GM12878 (cell line): ENCODE measurements around the gene PTTG2. TPM values are rescaled to one million over a fixed set of nuclear protein-coding genes. Genes with fewer than 3 reads are reported as not detected.

Experiments used
- ATAC-seq: fragments of 200-7000 bp; cut with Tn5 transposase; 3 replicates; pipeline ENCODE4 v1.9.1; 2020; ENCODE audit warnings: mild to moderate bottlenecking, moderate library complexity
- BruUV-seq: library from RNA; stranded (reverse); fragments of 400-500 nt; replicated peaks from 2 replicates; lab custom pipeline; 2021; lab: Mats Ljungman, UMichigan
- CTCF ChIA-PET: fragments of 300-600 bp; sonication (Branson Sonifier 250); formaldehyde crosslinking; extraction: SDS; loops from one replicate; lab custom pipeline; 2021; ENCODE audit warnings: inconsistent platforms; lab: Yijun Ruan, JAX
- POLR2A ChIA-PET: fragments of 350-600 bp; formaldehyde crosslinking; extraction: SDS; loops from one replicate; lab custom pipeline; 2021; ENCODE audit warnings: inconsistent platforms; lab: Charles Lee
- RAD21 ChIA-PET: fragments of 300-600 bp; sonication (Branson Sonifier 250); formaldehyde crosslinking; loops from one replicate; lab custom pipeline; 2023; ENCODE audit warnings: antibody characterized with exemption; ENCODE audit not compliant: unreplicated experiment; lab: Charles Lee
- SMC1A ChIA-PET: fragments of 300-600 bp; sonication (Branson Sonifier 250); formaldehyde crosslinking; loops from one replicate; lab custom pipeline; 2023; ENCODE audit not compliant: unreplicated experiment, uncharacterized antibody; lab: Charles Lee
- DNase-seq: peaks from one replicate; pipeline ENCODE4 v3.0.0-alpha.2; 2011; ENCODE audit warnings: low read depth, low spot score
- FAIRE-seq: peaks from 3 replicates; lab custom pipeline; 2011; peaks lifted over from hg19 to GRCh38; lab: Jason Lieb, UNC
- H2AFZ ChIP-seq: 2 replicates; pipeline ENCODE4 v1.6.0; 2011; ENCODE audit warnings: low read depth, low read length, control low read depth; ENCODE audit not compliant: control insufficient read depth
- H3K27ac ChIP-seq: 2 replicates; pipeline ENCODE4 v1.5.1; 2011; ENCODE audit warnings: control low read depth; ENCODE audit not compliant: control insufficient read depth, insufficient read depth
- H3K27me3 ChIP-seq, 2 experiments: replicated peaks in 1 of 2; 2 replicates each; pipeline versions ENCODE4 v1.6.0 to v1.6.1; 2011; ENCODE audit warnings: low read length in 1 of 2; ENCODE audit not compliant: control insufficient read depth in 2 of 2, insufficient read depth in 2 of 2
- H3K36me3 ChIP-seq, 2 experiments: 2 replicates each; pipeline ENCODE4 v1.5.1; 2011; ENCODE audit warnings: low read length in 1 of 2; ENCODE audit not compliant: control insufficient read depth in 2 of 2, insufficient read depth in 2 of 2
- H3K4me1 ChIP-seq: 2 replicates; pipeline ENCODE4 v1.6.1; 2011; ENCODE audit warnings: mild to moderate bottlenecking, low read length, moderate library complexity, mixed read lengths; ENCODE audit not compliant: control insufficient read depth, insufficient read depth
- H3K4me2 ChIP-seq: 2 replicates; pipeline ENCODE4 v1.6.0; 2011; ENCODE audit warnings: control low read depth; ENCODE audit not compliant: control insufficient read depth, insufficient read depth
- H3K4me3 ChIP-seq: fragments of 200-600 bp; sonication (generic); 2 replicates; pipeline ENCODE4 v1.5.1; 2016
- H3K79me2 ChIP-seq: 2 replicates; pipeline ENCODE4 v1.6.0; 2011; ENCODE audit warnings: low read length; ENCODE audit not compliant: control insufficient read depth, insufficient read depth
- H3K9ac ChIP-seq: 2 replicates; pipeline ENCODE4 v1.8.0; 2011; ENCODE audit warnings: low read length, control low read depth, mixed read lengths; ENCODE audit not compliant: control insufficient read depth, insufficient read depth
- H3K9me3 ChIP-seq: replicated peaks from 3 replicates; pipeline ENCODE4 v1.5.1; 2011; ENCODE audit warnings: mild to moderate bottlenecking, low read length; ENCODE audit not compliant: control insufficient read depth, insufficient read depth
- H4K20me1 ChIP-seq: 2 replicates; pipeline ENCODE4 v1.6.0; 2011; ENCODE audit not compliant: control insufficient read depth, insufficient read depth
- ASH2L ChIP-seq: fragments of 300-600, 200-600 bp; sonication (generic); IDR thresholded peaks from 2 replicates; pipeline ENCODE4 v1.6.1; 2017; ENCODE audit warnings: low read depth, mild to moderate bottlenecking, borderline replicate concordance
- CHD4 ChIP-seq: fragments of 200-600 bp; sonication (generic); IDR thresholded peaks from 2 replicates; pipeline ENCODE4 v1.6.1; 2016; ENCODE audit warnings: mild to moderate bottlenecking
- ESRRA ChIP-seq: IDR thresholded peaks from 2 replicates; pipeline ENCODE4 v1.6.1; 2012; ENCODE audit warnings: mild to moderate bottlenecking, low read length, improper control_type of control experiment
- FOXM1 ChIP-seq: IDR thresholded peaks from 2 replicates; pipeline ENCODE4 v1.6.1; 2012; ENCODE audit warnings: low read depth, mild to moderate bottlenecking, inconsistent platforms, low read length, moderate library complexity
- GABPA ChIP-seq: IDR thresholded peaks from 2 replicates; pipeline ENCODE4 v1.6.1; 2014; ENCODE audit warnings: antibody characterized with exemption, low read depth, mild to moderate bottlenecking, inconsistent platforms
- HDAC6 ChIP-seq: fragments of 200-600 bp; sonication (generic); IDR thresholded peaks from one replicate; pipeline ENCODE4 v1.8.0; 2017; ENCODE audit warnings: antibody characterized with exemption; ENCODE audit not compliant: unreplicated experiment
- KLF5 ChIP-seq: fragments of 450-650 bp; IDR thresholded peaks from 2 replicates; pipeline ENCODE4 v1.6.1; 2014; ENCODE audit warnings: mild to moderate bottlenecking; ENCODE audit not compliant: partially characterized antibody
- MYB ChIP-seq: fragments of 150-350 bp; IDR thresholded peaks from 2 replicates; pipeline ENCODE4 v1.6.1; 2014; ENCODE audit warnings: mild to moderate bottlenecking, low read depth, low read length, borderline replicate concordance
- NBN ChIP-seq: fragments of 450-650 bp; IDR thresholded peaks from 2 replicates; pipeline ENCODE4 v1.6.1; 2016
- NRF1 ChIP-seq: conservative IDR thresholded peaks from 2 replicates; pipeline ENCODE4 v1.6.1; 2011; ENCODE audit warnings: mild to moderate bottlenecking, low read depth, low read length, improper control_type of control experiment
- POU2F2 ChIP-seq: IDR thresholded peaks from 3 replicates; pipeline ENCODE4 v1.6.1; 2011; ENCODE audit warnings: low read depth, mild to moderate bottlenecking, low read length, borderline replicate concordance
- SP1 ChIP-seq: IDR thresholded peaks from one replicate; pipeline ENCODE4 v1.6.1; 2011; ENCODE audit warnings: low read depth, low read length
- WGBS: methylation state at CpG from one replicate; pipeline ENCODE4 v1.1.6; 2016; ENCODE audit warnings: low lambda C conversion rate; ENCODE audit not compliant: insufficient replicate concordance, insufficient coverage; ENCODE audit errors: missing lambda C conversion rate; 5-methylcytosine and 5-hydroxymethylcytosine counted together
- in situ Hi-C: fragments of 300-500 bp; cut with MboI; formaldehyde crosslinking; loops from 9 replicates; pipeline ENCODE4 v1.14.3; 2018; ENCODE audit warnings: mixed read lengths
- intact Hi-C: fragments of 100-400 bp; cut with micrococcal nuclease; formaldehyde crosslinking; loops from one replicate; pipeline ENCODE4 v1.14.2; 2022; ENCODE audit not compliant: unreplicated experiment
- polyA plus RNA-seq, 11 experiments: library from polyadenylated mRNA; depleted of rRNA in 4 of 11; unstranded in 6 of 11; stranded (reverse) in 5 of 11; fragments of >200 nt; fragmentation: Nextera tagmentation in 4 of 11; fragmentation: Illumina TruSeq in 1 of 11; extraction: Ambion mirVana in 4 of 11; extraction: Trizol in 1 of 11; gene quantifications; 1 replicate in 1 of 11; 2 replicates in 10 of 11; pipeline versions ENCODE4 v1.2.1 to v1.2.3, GENCODE V29; 2011 to 2016; ENCODE audit warnings: inconsistent platforms in 2 of 11, missing spikeins in 2 of 11, low read depth in 1 of 11
- total RNA-seq, 4 experiments: library from RNA; depleted of rRNA in 3 of 4; stranded (reverse); fragments of >200 nt in 3 of 4; fragmentation: Illumina TruSeq in 1 of 4; extraction: Trizol in 1 of 4; gene quantifications; 2 replicates each; pipeline versions ENCODE4 v1.2.1 to v1.2.3, GENCODE V29; 2013 to 2021
- TF ChIP-seq, protein P1 (sequence below): fragments of 450-650 bp; IDR thresholded peaks from 2 replicates; pipeline ENCODE4 v1.6.1; 2017; ENCODE audit warnings: mild to moderate bottlenecking
- TF ChIP-seq, protein P2 (sequence below): fragments of 450-650 bp; IDR thresholded peaks from 2 replicates; pipeline ENCODE4 v1.6.1; 2017; ENCODE audit warnings: borderline replicate concordance
- TF ChIP-seq, protein P3 (sequence below): IDR thresholded peaks from 2 replicates; pipeline ENCODE4 v1.6.1; 2012; ENCODE audit warnings: low read depth, low read length, improper control_type of control experiment
- TF ChIP-seq, protein P4 (sequence below): IDR thresholded peaks from 2 replicates; pipeline ENCODE4 v1.6.1; 2011; ENCODE audit warnings: low read depth, low read length, improper control_type of control experiment, borderline replicate concordance

The PTTG2 gene
- total and polyA plus RNA-seq, 10 of the 15 experiments (the other 5 are each of a cell fraction or from before 2014, with no cell fraction given) = 0.09 to 0.54 (median 0.39) TPM; not detected in 4

GRCh38 chr4:37980246-37980645 is 20.0 kb downstream of the PTTG2 start (continued):
- no peak for TF ChIP-seq FOXM1
- no peak for TF ChIP-seq SP1
- TF ChIP-seq, protein P1, sequence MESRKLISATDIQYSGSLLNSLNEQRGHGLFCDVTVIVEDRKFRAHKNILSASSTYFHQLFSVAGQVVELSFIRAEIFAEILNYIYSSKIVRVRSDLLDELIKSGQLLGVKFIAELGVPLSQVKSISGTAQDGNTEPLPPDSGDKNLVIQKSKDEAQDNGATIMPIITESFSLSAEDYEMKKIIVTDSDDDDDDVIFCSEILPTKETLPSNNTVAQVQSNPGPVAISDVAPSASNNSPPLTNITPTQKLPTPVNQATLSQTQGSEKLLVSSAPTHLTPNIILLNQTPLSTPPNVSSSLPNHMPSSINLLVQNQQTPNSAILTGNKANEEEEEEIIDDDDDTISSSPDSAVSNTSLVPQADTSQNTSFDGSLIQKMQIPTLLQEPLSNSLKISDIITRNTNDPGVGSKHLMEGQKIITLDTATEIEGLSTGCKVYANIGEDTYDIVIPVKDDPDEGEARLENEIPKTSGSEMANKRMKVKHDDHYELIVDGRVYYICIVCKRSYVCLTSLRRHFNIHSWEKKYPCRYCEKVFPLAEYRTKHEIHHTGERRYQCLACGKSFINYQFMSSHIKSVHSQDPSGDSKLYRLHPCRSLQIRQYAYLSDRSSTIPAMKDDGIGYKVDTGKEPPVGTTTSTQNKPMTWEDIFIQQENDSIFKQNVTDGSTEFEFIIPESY = no peak
- TF ChIP-seq GABPA = no peak
- TF ChIP-seq KLF5 = no peak
- TF ChIP-seq NRF1 = no peak
- TF ChIP-seq NBN = no peak

- SMC1A ChIA-PET = interaction anchor here (0.7 to 1.7 kb wide), 3 partner anchors 9 to 29 kb away, joined by 3 to 5 read pairs (median 3); no protein-coding TSS in a partner anchor
- Histone ChIP-seq H3K4me2 (peak overlapping the region; percentile 19), H3K9ac (no peak overlapping the region), H3K9me3 (no peaks in the 10 kb centered on the region), H3K27me3 (no peaks in the 10 kb centered on the region), H3K27ac (no peak overlapping the region), H3K36me3 (no peaks in the 10 kb centered on the region), H3K4me1 (peaks cover 24% of the 10 kb centered on the region), H3K4me3 (no peak overlapping the region), H4K20me1 (peaks cover 4% of the 10 kb centered on the region; the same call in 1 of the 2 replicates), H2AFZ (no peak overlapping the region), H3K79me2 (peaks cover 21% of the 10 kb centered on the region)
- CTCF ChIA-PET = interaction anchor here (1.2 to 2.1 kb wide), 3 partner anchors 84 to 180 kb away, joined by 3 to 4 read pairs (median 3); no protein-coding TSS in a partner anchor
- DNase-seq = no peak
- POLR2A ChIA-PET = interaction anchor here (0.5 to 1.0 kb wide), 2 partner anchors 84 to 154 kb away, joined by 3 read pairs; no protein-coding TSS in a partner anchor
- no TSS peak for BruUV-seq
- in situ Hi-C loops = no loop called here
- RAD21 ChIA-PET = interaction anchor here (0.9 kb wide), 1 partner anchor 15 kb away, joined by 3 read pairs; no protein-coding TSS in a partner anchor
- no peak for ATAC-seq
- 99% methylated on average over 4 of the region's 4 CpGs for WGBS
- intact Hi-C loops = no loop called here
- FAIRE-seq = no peak
- TF ChIP-seq, protein P2, sequence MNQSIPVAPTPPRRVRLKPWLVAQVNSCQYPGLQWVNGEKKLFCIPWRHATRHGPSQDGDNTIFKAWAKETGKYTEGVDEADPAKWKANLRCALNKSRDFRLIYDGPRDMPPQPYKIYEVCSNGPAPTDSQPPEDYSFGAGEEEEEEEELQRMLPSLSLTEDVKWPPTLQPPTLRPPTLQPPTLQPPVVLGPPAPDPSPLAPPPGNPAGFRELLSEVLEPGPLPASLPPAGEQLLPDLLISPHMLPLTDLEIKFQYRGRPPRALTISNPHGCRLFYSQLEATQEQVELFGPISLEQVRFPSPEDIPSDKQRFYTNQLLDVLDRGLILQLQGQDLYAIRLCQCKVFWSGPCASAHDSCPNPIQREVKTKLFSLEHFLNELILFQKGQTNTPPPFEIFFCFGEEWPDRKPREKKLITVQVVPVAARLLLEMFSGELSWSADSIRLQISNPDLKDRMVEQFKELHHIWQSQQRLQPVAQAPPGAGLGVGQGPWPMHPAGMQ = no peak
- no peak for TF ChIP-seq HDAC6
- TF ChIP-seq, protein P3, sequence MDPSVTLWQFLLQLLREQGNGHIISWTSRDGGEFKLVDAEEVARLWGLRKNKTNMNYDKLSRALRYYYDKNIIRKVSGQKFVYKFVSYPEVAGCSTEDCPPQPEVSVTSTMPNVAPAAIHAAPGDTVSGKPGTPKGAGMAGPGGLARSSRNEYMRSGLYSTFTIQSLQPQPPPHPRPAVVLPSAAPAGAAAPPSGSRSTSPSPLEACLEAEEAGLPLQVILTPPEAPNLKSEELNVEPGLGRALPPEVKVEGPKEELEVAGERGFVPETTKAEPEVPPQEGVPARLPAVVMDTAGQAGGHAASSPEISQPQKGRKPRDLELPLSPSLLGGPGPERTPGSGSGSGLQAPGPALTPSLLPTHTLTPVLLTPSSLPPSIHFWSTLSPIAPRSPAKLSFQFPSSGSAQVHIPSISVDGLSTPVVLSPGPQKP = no peak
- TF ChIP-seq, protein P4, sequence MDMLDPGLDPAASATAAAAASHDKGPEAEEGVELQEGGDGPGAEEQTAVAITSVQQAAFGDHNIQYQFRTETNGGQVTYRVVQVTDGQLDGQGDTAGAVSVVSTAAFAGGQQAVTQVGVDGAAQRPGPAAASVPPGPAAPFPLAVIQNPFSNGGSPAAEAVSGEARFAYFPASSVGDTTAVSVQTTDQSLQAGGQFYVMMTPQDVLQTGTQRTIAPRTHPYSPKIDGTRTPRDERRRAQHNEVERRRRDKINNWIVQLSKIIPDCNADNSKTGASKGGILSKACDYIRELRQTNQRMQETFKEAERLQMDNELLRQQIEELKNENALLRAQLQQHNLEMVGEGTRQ = no peak
- TF ChIP-seq ASH2L = no peak
- no peak for TF ChIP-seq POU2F2
- no peak for TF ChIP-seq ESRRA
- TF ChIP-seq MYB = no peak
- no peak for TF ChIP-seq CHD4
These were observed 21.2 kb downstream of the PTTG2 start for GRCh38 chr4:37981425-37981824.
